Upper lobe of left lung (tissue), 6 donors: ENCODE results near the gene C9orf50. TPM values are rescaled to one million over a fixed set of nuclear protein-coding genes. Genes with fewer than 3 reads are reported as not detected.

Experiments used
- ATAC-seq, 2 donors: fragments of 200-7000 bp; cut with Tn5 transposase; one replicate each; pipeline ENCODE4 v1.9.1; 2022; ENCODE audit warnings: mild to moderate bottlenecking in 2 of 2, moderate library complexity in 2 of 2; ENCODE audit not compliant: low FRiP score in 2 of 2
- DNase-seq, 2 donors: peaks; one replicate each; pipeline ENCODE4 v3.0.0-alpha.2; 2019 to 2020
- H3K27ac ChIP-seq, 4 donors: fragments of 200-600 bp; sonication (generic); one replicate each; pipeline ENCODE4 v1.5.1; 2016 to 2019
- H3K27me3 ChIP-seq, 4 donors: fragments of 200-600 bp; sonication (generic); one replicate each; pipeline ENCODE4 v1.5.1; 2017 to 2019
- H3K36me3 ChIP-seq, 4 donors: fragments of 200-600 bp; sonication (generic); one replicate each; pipeline ENCODE4 v1.5.1; 2016 to 2019
- H3K4me1 ChIP-seq, 4 donors: fragments of 200-600 bp; sonication (generic); one replicate each; pipeline ENCODE4 v1.5.1; 2018 to 2019
- H3K4me3 ChIP-seq, 4 donors: fragments of 200-600 bp; sonication (generic); one replicate each; pipeline ENCODE4 v1.5.1; 2017 to 2019; ENCODE audit warnings: mild to moderate bottlenecking in 2 of 4, moderate library complexity in 1 of 4
- H3K9me3 ChIP-seq, 4 donors: fragments of 200-600 bp; sonication (generic); one replicate each; pipeline ENCODE4 v1.5.1; 2018 to 2019
- EP300 ChIP-seq, 4 donors: sonication (generic); formaldehyde crosslinking; IDR thresholded peaks; one replicate each; pipeline ENCODE4 v1.5.1; 2017; ENCODE audit warnings: antibody characterized with exemption in 4 of 4, control low read depth in 2 of 4
- POLR2A ChIP-seq, 4 donors: fragments of 450-650 bp; IDR thresholded peaks; one replicate each; pipeline ENCODE4 v1.5.1; 2016 to 2017; ENCODE audit warnings: antibody characterized with exemption in 4 of 4, mild to moderate bottlenecking in 2 of 4
- POLR2AphosphoS5 ChIP-seq, 2 donors: sonication (generic); formaldehyde crosslinking; IDR thresholded peaks; one replicate each; pipeline ENCODE4 v1.5.1; 2017; ENCODE audit warnings: antibody characterized with exemption in 2 of 2
- WGBS, 2 donors: methylation state at CpG; one replicate each; pipeline ENCODE4 v1.1.5; 2017 to 2018; 5-methylcytosine and 5-hydroxymethylcytosine counted together
- total RNA-seq, 6 donors: library from RNA; depleted of rRNA in 4 of 6; stranded (reverse); fragments of >200 nt in 4 of 6; gene quantifications; one replicate each; pipeline versions ENCODE4 v1.1.0 to v1.2.1, GENCODE V29; 2016 to 2021
- TF ChIP-seq, protein P1 (sequence below), 6 experiments: fragments of 450-650 bp in 4 of 6; fragments of 200-600 bp in 2 of 6; sonication (generic) in 2 of 6; IDR thresholded peaks; one replicate each; pipeline ENCODE4 v1.5.1; 2016 to 2019; ENCODE audit warnings: antibody characterized with exemption in 6 of 6
- donor health status: DM: no; HTN: no; CAD: no; lungs with moderate emphysema.
- donor health status: DM: no; HTN: yes; CAD: no; lungs with severe emphysema.

C9orf50 gene, protein sequence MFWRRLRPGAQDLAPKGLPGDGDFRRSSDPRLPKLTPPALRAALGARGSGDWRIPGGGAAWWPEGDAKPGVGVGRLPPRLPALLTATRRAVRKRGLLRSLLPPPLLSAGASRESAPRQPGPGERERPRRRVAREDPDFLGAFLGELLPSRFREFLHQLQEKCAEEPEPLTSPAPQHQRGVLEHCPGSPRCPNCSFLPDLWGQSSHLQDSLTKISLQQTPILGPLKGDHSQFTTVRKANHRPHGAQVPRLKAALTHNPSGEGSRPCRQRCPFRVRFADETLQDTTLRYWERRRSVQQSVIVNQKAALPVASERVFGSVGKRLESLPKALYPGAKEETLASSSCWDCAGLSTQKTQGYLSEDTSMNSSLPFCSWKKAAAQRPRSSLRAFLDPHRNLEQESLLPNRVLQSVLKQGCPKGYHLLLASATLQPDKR
- not detected for total RNA-seq

GRCh38 chr9:129620669-129621295, at the start of gene C9orf50:
TSS of gene C9orf50 (minus strand) at chr9:129621101. CDS start at chr9:129620574, 527 bp downstream.
- H3K9me3 ChIP-seq: no peaks in the 10 kb centered on the region
- H3K27ac ChIP-seq: peak within 1 kb of the TSS in 2 of 4 donors; percentile 4 to 73
- H3K27me3 ChIP-seq: peaks cover 0 to 15% (median 4%) of the 10 kb centered on the region in 4 donors
- 29 to 32% methylated on average over 21 of the region's 21 CpGs for WGBS, 2 donors
- ATAC-seq (no peak), DNase-seq (no peak)
- peaks cover 18 to 33% (median 20%) of the 10 kb centered on the region in 4 donors for H3K4me1 ChIP-seq
- peak within 1 kb of the TSS; percentile 27 to 57 (median 57) for H3K4me3 ChIP-seq
- TF ChIP-seq, protein P1, sequence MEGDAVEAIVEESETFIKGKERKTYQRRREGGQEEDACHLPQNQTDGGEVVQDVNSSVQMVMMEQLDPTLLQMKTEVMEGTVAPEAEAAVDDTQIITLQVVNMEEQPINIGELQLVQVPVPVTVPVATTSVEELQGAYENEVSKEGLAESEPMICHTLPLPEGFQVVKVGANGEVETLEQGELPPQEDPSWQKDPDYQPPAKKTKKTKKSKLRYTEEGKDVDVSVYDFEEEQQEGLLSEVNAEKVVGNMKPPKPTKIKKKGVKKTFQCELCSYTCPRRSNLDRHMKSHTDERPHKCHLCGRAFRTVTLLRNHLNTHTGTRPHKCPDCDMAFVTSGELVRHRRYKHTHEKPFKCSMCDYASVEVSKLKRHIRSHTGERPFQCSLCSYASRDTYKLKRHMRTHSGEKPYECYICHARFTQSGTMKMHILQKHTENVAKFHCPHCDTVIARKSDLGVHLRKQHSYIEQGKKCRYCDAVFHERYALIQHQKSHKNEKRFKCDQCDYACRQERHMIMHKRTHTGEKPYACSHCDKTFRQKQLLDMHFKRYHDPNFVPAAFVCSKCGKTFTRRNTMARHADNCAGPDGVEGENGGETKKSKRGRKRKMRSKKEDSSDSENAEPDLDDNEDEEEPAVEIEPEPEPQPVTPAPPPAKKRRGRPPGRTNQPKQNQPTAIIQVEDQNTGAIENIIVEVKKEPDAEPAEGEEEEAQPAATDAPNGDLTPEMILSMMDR (IDR thresholded peaks at IDR 0.05): no peak
- TF ChIP-seq POLR2A (IDR thresholded peaks at IDR 0.05) (peak in 1 of 4 donors; percentile 14), EP300 (IDR thresholded peaks at IDR 0.05) (no peak), POLR2AphosphoS5 (IDR thresholded peaks at IDR 0.05) (no peak)
- no peaks in the 10 kb centered on the region for H3K36me3 ChIP-seq

DNA sequence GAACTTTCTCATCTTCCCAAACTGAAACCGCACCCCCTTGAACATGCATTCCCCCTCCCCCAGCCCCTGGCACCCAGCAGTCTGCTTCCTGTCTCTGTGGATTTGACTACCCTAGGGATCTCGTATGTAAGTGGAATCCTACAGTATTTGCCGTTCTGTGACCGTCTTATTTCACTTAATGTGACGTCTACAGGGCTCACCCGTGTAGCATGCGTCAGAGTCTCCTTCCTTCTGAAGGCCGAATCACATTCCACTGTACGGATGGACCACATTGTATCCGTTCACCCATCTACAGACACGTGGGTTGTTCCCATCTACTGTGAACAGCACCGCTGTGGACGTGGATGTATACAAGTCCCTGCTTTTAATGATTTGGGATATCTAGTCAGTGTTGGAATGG, 49.0 kb upstream of the C9orf50 start:
- no peak for ATAC-seq
- peaks cover 7 to 19% (median 13%) of the 10 kb centered on the region in 4 donors for H3K4me1 ChIP-seq
- H3K36me3 ChIP-seq: no peaks in the 10 kb centered on the region
- H3K4me3 ChIP-seq: no peak overlapping the region
- no peaks in the 10 kb centered on the region for H3K9me3 ChIP-seq
- no peak for TF ChIP-seq EP300 (IDR thresholded peaks at IDR 0.05)
- TF ChIP-seq POLR2AphosphoS5 (IDR thresholded peaks at IDR 0.05): no peak
- TF ChIP-seq, protein P1 (IDR thresholded peaks at IDR 0.05): no peak
- TF ChIP-seq POLR2A (IDR thresholded peaks at IDR 0.05): no peak
- DNase-seq: no peak
- peaks cover 0 to 23% (median 16%) of the 10 kb centered on the region in 4 donors for H3K27me3 ChIP-seq
- 80 to 83% methylated on average over 13 of the region's 13 CpGs for WGBS, 2 donors
- no peak overlapping the region for H3K27ac ChIP-seq

DNA sequence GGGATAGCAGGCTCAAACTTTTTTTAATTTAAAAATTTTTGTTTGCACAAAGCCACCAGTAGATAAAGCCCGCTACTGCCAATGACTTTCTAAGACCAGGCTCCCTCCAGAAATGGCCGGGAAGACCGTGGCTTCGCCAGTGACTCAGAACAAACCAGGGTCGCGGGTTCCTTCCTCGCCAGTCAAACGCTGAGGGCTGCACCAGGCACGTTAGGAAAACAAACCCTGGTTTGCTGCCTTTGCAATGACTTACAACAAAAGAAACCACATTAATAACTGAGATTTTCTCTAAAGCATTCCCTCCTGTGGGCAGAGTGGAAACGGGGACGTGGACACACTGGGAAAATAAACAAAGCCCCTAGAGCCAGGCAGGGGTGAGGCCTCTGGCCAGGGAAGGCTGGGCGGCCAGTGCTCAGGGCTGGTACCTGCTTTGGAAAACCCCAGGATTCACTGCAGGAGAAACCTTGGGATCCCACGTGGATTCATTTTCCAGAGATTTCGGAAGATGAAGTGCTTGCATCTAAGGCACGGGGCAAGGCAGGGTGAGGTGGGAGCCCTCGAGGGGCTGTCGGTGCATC, 48.3 kb upstream of the C9orf50 start:
- H3K4me1 ChIP-seq: peaks cover 7 to 24% (median 14%) of the 10 kb centered on the region in 4 donors
- H3K27ac ChIP-seq: no peak overlapping the region
- H3K27me3 ChIP-seq: peaks cover 0 to 25% (median 18%) of the 10 kb centered on the region in 4 donors
- WGBS, 2 donors: 47 to 58% methylated on average over 16 to 17 of the region's 17 CpGs
- DNase-seq (no peak), ATAC-seq (no peak)
- no peaks in the 10 kb centered on the region for H3K9me3 ChIP-seq
- no peak overlapping the region for H3K4me3 ChIP-seq
- TF ChIP-seq POLR2AphosphoS5 (IDR thresholded peaks at IDR 0.05) (no peak), POLR2A (IDR thresholded peaks at IDR 0.05) (no peak)
- TF ChIP-seq, protein P1 (IDR thresholded peaks at IDR 0.05): no peak
- H3K36me3 ChIP-seq: no peaks in the 10 kb centered on the region

DNA sequence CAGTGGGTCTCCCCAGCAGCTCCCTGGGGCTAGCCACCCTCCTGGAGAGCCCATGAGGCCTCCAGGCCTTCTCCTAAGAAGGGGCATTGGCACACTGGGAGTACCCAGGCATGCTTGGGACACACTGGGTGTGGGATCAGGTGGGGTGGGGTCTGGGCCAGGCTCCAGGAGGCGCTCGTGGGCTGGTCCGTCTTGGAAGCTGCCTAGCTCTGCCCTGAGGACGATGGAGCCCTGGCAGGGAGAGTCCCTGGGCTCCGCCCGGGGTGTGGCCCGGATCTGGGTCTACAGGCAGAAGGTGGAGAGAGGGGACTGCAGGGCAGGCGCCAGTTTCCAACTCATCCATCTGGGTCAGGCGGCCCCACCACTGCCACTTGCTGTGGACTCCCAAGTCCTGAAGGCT, 46.9 kb upstream of the C9orf50 start:
- 89 to 90% methylated on average over 2 to 9 of the region's 9 CpGs for WGBS, 2 donors
- no peaks in the 10 kb centered on the region for H3K9me3 ChIP-seq
- no peak overlapping the region for H3K27ac ChIP-seq
- H3K36me3 ChIP-seq: no peaks in the 10 kb centered on the region
- H3K4me1 ChIP-seq: peaks cover 7 to 24% (median 14%) of the 10 kb centered on the region in 4 donors
- H3K27me3 ChIP-seq: peaks cover 0 to 25% (median 18%) of the 10 kb centered on the region in 4 donors
- TF ChIP-seq, protein P1 (IDR thresholded peaks at IDR 0.05): no peak
- TF ChIP-seq POLR2A (IDR thresholded peaks at IDR 0.05): no peak
- no peak for TF ChIP-seq POLR2AphosphoS5 (IDR thresholded peaks at IDR 0.05)
- TF ChIP-seq EP300 (IDR thresholded peaks at IDR 0.05): no peak
- ATAC-seq: no peak
- no peak for DNase-seq
- H3K4me3 ChIP-seq: no peak overlapping the region
